HG03280 (cell line): ENCODE results near the gene ENHO.

Experiments
- ATAC-seq: cut with Tn5 transposase; IDR thresholded peaks from one replicate; pipeline ENCODE4 v1.9.1; 2021; ENCODE audit warnings: mild to moderate bottlenecking, moderate library complexity; ENCODE audit not compliant: unreplicated experiment

Gene ENHO

DNA sequence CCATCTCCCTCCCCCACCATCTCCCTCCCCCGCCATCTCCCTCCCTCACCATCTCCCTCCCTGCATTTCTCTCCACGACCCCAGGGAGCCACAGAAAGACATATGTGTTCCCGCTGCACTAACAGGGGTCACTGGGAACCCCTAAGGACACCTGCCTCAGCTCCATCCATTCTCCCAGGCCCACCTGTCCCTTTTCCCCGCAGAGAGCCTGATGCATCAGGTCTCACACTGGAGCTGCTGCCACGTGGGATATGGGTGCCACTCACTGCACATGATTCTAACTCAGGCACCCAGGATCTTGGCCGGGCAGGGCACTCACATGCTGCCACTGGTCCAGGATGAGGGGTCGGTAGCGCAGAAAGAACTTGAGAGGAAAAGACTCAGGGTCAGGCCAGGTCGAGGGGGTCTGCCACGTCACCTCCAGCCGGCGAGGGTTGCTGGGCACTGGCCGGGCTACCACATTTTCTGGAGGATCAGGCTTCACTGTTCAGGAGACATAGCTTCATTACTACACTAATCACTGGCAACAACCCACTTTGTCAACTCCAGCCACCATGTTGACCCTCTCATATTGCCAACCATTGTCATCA, 33.2 kb upstream of the ENHO start:
- ATAC-seq: no peak

DNA sequence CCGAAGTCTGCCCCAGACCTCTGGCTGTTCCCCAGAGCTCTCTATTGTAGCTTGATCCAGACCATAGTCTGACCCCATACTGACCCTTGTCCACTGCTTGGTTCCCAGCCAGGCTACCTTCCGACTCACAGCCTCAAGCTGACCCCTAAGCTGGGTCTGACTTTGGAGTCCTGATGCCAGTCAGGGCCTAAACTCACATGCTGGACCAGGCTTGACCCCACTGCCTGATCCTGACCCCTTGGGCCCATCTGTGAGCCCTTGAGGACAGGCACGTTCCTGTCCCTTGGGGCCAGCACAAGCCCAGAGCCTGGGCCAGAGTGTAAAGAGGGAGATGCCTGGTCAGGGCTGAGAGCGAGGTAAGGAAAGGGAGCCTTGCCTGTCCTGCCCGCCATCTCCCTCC, 32.7 kb upstream of the ENHO start:
- ATAC-seq: no peak

DNA sequence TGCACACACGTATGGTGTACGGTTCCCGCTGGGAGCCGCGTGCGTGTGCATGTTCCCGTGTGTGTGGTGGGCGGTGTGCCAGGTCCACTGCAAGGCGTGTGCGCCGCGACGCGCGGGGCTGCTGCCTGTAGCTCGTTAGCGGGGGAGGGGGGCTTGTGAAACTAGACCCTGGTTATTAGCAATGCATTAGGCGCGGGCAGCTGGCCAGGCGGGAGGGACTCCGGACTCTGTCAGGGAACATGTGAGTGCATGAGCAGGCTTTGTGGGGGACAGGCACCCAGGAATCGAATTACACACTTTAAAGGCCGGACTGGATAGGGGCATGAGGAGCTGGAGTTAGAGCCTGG, 32.2 kb upstream of the ENHO start:
- ATAC-seq: no peak

DNA sequence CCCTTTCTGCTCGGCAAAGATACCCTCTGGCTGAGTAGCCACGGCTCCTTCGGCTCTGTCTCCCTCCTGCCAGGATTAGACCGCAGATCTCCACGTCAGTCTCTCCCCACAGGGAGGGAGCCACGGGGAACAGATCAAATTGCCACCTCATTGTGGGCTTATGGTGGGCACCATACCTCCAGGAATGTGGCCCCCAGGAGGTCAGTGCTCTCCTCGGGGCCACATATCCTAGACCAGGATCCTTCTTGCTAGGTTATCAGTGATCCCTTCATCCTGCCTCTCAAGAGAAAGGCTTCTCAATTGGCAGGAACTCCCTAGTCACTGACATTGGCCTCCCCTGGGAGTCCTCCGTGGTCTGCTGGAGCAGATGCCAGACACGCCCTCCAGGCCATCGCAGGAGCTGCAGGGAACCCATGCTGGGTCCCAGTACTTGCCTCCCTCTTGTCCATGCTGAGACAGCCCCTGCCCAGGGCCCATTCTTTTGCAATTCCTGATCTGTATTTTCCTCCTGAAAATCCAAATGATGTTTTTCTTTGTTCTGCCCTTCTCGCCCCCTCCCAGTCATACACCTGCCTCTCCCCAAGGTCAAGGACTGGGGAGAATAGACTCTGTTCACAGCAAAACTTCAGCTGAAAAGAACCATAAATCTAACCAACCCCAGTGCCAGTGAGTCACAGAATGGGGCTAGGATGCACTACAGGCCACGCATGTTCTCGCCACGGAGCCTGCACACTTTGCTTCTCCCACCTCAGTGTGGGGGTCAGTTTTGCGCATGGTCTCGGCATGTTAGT, 31.6 kb upstream of the ENHO start:
- ATAC-seq: no peak

DNA sequence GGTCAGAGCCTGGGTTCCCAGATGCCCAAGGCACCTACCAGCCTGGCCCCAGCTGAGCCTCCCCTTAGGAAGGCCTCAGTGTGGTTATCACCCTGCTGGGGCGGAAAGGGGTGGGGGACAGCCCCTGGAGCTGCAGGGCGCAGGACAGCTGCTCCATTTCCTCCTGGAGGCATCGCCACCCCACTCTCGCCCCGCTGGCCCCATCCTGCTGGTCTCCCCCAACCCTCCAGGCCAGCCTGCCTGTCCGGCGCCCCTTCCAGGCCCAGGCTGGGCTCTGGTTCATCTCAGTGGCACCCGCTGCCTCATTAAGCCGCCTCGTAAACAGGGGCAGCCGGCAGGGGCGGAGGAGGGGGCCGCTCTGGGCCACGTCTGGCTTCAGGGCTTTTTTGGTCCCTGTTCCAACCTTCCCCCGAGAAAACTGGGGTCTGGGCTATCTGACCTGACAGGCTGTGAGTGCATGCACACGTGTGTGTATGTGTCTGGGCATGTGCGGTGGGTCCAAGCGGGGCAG, 30.8 kb upstream of the ENHO start:
- ATAC-seq: no peak

DNA sequence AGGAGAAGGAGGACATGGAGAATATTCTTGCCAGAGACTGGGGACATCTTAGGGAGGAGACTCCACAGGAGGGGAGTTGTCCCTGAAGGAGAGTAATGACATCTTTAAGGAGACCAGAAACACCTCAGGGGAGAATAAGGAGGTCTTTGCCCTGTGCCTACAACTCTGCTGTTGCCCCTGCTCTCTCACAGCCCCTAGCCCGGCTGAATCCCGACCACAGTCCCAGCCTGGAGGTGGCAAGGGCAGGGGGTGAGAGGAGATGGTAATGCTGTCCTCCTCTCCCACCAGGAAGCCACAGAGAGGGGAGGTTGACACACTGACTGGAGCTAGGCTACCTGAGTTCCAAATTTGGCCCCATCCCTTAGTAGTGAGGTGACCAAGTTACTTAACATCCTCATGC, 30.2 kb upstream of the ENHO start:
- no peak for ATAC-seq

DNA sequence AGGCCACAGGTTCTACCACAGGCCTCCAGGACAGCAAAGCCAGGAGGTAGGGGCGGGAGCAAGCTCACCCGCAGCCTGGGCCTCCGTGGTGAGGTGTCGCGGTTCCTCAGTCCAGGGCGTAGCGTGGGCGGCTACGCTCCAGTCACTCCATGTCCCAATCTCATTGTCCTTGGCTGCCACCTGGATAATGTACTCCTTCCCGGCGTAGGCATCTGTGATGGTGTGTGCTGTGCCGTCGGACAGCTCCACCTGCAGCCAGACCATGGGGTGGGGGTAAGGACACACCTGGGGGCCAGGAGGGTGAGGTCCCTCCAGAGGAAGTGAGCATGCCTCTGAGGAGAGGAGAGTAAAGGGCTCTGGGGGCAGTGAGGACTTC, 29.8 kb upstream of the ENHO start:
- no peak for ATAC-seq

DNA sequence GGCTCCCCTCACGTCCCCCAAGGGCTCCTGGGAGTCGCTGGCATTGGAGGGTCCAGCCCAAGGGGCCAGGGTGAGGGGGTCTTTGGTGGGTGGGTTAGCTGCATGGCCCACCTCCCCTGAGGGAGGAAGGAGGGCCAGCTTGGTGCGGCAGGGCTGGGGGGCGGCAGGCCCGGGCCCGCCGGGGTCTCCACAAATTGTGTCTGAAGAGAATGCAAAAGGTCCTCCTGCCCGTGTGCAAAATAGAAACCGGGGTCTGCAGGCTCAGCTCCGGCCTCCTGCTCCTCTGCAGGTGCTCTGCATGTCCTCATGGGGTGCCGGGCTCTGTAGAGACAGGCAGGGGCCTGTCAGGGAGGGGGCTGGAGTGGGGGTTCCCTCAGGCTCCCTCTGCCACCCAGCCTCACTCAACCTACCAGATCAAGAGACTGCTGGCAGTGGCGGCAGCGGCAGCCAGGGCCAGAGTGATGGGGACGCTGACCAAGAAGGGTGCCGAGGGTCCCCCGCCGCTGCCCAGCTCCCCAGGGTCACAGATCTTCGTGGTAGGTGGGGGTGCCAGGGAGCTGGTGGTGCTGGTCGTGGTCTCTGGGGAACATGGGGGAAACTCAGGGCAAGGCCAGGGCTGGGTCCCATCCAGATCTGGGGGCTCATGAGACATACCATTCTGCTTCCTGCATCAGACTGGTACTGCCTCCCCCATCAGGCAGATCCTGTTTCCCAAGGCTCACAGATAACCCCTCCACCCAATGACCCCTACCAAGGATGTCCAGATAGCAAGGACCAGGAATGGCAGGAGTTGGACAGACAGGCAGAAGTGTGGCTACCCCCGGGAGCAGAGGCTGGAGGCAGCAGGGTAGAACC, 29.2 kb upstream of the ENHO start:
- ATAC-seq: no peak

DNA sequence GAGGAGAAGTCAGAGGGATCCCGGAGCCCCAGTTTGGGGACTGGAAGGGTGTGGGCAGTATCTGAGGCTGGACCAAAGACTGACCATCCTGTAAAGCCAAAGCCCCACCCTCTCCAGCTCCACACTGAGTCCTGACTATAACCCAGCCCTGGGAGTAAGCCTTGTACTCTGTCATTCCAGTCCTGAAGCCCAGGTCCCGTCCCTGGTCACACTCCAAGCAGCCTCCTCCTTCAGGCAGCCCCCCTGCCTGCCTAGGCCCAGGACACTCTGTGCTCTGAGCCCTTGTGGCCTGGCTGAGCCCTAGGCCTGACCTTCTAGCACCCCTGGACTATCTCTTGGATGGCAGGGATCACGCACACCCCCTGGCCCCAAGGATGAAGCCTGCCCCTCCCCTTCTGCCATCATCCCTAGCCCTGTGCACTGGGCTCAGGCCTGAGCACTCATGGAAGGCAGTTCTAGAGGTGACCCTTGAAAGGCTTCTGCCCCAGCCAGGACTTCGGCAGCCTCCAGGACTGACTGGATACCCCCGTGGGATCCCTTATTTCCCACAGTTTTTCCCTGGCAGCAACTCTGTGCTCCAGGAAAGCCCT, 28.0 kb upstream of the ENHO start:
- no peak for ATAC-seq

DNA sequence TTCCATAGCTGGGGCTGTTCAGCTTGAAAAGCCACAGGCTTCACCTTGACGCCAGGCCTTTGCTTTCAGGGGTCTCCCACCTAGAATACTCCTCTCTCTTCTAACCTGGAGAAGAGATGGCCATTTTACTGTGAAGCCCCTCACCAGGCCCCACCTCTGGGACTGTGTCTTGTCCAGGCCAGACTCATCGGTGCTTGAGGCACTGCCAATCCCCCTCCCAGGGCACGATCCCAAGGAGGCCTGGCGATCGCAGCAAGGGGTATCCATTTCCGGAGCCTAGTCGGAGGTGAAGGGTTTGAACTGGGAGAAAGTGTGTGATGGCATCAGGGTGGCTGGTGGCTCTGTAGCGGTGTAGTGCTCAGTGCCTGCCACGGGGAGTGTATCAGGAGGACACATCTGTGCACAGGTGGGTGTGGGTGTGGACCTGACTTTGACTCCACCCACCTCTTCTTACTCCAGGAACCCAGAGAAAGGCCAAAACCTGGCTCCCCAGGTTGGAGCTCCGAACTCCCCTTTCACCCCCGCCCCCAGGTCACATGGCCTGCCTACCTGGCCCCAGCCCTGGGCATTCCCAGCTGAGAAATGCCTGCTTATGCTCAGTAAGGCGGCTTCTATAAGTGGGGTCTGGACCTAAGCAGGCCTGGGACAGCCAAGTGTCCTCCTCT, 27.4 kb upstream of the ENHO start:
- ATAC-seq: no peak

DNA sequence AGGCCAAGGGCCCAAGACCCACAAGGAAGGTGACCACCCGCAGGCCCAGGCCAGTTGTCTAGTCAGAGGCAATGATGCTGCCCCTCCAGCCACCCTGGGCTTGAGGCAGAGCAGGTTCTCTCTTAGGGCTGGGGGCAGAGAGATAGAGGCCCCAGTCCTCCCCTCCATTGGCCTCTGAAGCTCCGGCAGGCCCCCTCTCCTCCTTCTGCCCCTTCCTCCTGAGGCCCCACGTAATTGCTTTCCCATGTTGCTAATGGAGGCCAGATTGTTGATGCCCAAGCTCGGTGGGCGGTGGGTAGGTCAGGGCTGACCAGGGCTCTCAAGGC, 26.6 kb upstream of the ENHO start:
- ATAC-seq: no peak

DNA sequence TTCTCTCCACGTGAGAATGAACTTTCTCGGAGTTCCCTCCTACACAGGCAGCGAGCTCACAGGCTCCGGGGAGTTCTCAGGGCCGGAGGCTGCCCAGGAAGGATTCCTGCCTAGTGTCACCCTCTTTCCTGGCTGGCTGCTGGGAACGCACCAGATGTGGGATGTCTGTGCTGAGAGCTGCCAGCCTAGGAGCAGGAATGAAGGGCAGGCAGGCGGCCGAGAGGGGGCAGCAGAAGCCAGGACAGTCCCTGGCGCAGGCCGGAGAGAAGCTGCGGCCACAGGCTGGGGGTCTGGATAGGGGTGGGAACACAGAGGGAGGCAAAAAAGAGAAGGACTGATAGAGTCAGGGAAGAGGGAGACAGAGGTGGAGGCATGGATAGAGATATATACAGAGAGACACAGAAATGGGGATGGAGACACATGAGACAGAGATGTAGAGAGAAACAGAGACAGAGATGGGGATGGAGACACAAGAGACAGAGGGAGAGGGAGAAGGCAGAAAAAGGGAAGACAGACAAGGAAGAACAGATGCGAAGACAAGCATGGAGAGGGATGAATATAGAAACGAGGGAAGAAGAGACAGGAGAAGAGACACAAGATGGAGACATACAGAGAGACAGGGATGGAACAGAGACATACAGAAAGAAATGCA, 25.3 kb upstream of the ENHO start:
- no peak for ATAC-seq

DNA sequence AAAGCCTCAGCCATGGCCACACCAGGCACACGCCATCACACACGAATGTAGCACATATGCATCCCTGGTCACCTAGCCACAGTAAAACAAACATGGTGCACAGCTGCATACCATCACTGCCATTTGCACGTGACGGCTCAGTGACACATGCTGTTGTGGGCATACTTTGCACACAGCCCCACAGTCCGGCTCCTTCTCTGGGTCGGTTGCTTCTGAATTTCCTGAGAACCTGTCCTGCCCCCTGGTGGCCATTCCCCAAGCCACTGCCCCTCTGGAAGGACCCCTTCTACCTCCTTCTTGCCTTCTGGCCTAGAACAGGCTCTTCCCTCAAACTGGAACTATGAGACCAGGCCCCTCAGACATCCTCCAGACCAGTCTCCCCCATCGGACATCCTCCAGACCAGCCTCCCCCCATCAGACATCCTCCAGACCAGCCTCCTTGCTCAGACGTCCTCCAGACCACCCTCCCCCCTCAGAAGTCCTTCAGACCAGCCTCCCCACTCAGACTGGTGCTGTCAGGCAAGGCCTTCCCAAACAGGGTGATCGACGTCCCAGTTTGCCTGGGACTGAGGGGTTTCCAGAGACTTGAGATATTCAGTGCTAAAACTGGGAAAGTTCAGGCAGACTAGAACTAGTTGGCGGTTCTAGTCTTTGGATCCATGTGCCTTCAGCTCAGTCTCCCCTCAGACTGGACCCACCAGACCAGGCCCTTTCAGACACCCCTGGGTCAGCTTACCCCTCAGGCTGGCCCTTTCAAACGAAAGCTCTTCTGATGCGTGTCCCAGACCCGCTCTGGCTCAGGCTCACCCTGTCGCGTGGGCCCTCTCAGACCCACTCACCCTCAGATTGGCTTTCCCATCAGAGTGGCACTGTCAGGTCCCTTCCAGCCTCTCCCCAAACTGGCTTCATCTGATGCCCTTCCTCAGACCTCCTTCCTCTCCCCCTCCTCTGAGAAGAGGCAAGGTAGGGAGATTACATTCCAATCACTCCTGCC, 24.3 kb upstream of the ENHO start:
- peak; percentile 48 for ATAC-seq

DNA sequence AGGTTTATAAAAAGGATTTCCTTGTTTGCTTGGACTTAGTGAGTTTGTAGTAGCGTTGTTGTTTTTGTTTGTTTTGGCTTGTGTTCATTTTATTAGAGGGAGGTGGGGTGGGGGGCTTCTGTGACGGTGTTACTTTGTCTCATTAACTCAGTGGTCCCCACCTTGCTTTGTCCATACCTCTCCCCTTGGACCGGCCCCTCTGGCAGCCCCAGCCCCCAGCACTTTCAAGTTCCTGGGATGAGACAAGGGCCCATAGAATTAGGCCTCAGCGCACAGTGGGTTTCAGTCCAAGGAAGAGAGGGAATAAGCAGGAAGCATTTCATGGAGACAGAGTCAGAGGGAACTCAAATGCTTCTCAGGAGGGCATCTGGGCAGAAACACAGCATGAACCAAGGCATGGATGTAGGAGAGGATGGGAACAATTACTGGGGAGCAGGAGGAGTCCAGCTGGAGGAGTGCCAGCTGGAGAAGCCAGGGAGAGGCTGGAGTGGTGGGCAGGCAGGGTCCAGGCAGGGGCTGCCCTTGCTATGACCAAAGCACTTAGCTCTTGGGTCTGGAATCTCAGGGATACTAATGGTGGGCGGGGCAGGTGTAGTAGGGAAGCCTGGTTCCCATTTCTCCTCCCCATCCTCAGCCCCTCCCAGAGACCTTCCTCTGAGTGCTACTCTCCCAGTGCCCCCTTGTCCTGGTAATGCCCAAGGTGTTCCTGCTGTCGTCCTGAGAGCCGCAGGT, 23.5 kb upstream of the ENHO start:
- ATAC-seq: no peak

DNA sequence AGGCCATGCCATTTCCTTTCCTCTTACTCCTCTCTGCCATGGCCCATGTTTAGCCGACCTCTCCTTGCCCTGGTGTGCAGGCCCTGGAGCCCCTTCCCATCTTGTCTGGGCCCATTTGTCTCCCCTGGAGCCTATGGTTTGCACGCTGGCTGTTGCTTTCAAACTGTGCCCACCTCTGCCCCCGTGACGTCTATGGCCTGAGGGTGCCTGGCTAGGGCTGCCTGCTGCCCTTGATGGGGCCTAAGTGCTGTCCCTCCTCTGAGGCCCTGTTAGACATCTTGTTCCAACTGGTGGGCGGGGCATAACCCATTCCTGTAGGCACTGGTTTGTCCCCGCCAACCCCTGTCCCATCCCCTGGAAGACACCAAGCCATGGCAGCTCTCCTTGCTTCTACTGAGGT, 22.7 kb upstream of the ENHO start:
- no peak for ATAC-seq

DNA sequence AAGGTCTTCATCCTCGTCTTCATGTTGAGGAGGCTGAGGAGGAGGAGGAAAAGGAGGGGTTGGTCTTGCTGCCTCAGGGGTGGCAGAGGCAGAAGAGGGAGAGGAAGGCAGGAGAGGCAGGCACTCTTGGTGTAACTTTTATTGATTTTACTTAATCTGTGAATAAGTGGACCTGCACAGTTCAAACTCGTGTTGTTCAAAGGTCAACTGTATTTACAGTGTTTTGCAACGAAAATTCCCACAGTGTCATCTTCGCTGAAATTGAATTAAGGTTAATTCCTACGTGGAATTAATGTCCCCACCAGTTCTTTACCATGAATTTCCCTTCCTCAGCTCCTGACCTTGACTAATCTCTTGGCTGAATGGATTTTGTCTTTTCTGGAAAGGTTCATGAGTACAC, 21.2 kb upstream of the ENHO start:
- no peak for ATAC-seq

DNA sequence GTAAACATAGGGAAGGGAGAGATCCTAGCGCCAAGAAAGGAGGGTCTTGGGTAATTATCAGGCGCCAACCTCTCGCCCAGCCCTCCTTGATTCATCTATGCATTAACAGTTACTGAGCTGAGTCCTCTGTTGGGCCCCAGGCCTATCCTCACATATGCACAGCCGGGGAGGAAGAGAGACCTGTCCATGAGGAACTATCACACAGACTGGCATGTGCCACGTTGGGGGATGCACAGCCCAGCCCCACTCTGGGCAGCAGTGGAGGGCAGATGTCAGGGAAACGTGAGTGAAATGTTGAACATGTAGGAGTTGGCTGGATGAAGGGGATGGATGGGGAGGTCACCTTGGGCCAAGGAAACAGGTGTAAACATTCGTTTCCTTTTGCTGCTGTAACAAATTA, 18.8 kb upstream of the ENHO start:
- no peak for ATAC-seq

DNA sequence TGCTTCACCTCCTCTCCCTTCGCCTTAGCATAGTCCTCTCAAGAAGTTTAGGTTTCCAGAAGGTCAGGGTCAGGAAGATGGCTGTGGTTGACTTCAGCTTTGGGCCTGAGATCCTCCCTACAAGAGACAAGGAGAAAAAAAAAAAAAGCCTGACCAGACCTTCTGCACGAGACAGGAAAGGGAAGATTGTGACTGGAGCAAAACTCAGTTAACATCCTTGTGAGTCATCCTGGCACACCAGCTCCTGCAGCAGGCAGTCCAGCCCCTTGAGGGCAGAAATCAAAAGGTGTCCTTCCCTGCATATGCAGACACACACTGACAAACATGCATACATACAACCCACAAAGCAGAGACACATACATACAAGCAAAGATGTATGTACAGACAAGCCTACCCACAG, 18.0 kb upstream of the ENHO start:
- ATAC-seq: no peak

DNA sequence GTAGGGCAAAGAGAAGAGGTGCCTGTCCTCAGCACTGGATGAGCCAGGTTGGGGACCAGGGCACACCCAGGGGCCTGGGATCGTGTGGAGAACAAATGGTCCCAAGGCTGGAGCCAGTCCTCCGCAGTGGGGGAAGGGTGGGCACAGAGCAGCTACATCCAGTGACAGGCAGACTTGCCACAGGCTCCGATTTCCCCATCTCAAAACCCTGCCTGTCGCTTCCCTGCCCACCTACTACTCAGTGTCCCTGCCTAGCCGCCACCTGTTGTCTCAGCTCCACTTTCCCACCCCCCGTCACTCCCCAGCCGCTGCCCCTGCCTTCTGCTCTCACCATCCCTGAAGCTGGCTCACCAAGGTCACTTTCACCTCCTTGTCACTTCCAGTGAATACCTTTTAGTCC, 13.9 kb upstream of the ENHO start:
- ATAC-seq: no peak
